Measurements from ENCODE around the gene BRD9.

DNA sequence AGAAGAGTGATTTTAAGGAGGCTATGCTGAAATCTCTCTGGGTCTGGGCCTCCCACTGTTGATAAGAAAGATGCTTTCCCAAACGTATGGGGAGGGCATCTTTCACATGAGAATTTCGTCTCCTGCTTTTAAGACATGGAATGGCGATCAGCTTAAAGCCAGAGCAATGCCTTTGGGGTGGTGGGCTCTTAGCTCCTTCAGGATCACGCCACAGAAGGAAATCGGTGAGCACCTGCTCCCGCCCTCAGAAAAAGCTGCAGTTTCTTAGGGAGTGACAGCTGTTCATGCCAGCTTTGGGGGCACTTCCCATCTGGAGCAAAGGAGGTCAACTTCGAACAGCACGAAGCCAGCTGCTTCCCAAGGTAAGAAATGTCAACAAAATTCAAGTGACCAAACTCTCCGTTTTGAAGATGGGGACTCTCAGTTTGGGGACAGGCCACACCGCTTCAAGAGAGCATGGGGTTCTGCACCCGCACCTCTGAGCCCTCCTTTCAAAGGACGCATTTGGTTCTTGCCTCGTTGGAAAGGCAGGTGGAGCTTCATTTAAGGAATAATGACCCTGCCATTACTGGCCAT, 39.1 kb upstream of the BRD9 start:
- TF ChIP-seq GATA2 (IDR thresholded peaks at IDR 0.05; ENCODE audit: low read depth, low read length) = no peak
- TF ChIP-seq GATA3 (IDR thresholded peaks at IDR 0.05; ENCODE audit: low read depth, low read length) = no peak

Data from SH-SY5Y (cell line).